GM15510 (cell line): ENCODE data around the gene SMC5.

Source experiments
- POLR2A ChIP-seq: IDR thresholded peaks from 3 replicates; pipeline ENCODE4 v1.6.1; 2011; ENCODE audit warnings: borderline replicate concordance; ENCODE audit not compliant: insufficient read length; ENCODE audit errors: extremely low read depth

The SMC5 gene

GRCh38 chr9:70315389-70315788, 56.6 kb downstream of the SMC5 start:
- no peak for TF ChIP-seq POLR2A

DNA sequence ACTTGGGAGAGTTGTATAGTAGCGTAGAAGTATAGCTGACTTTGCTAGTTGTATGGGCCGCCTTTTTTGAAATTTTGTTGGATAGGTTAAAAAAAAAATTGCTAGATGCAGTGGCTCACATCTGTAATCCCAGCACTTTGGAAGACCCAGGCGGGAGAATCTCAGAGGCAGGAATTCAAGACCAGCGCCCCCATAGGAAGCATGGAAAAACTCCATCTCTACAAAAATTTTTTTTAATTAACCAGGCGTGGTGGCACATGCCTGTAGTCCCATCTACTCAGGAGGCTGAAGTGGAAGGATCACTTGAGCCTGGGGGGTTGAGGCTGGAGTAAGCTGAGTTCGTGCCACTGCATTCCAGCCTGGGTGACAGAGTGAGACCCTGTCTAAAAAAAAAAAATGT, 59.2 kb downstream of the SMC5 start:
- no peak for TF ChIP-seq POLR2A

GRCh38 chr9:70322096-70322495, 63.3 kb downstream of the SMC5 start:
- no peak for TF ChIP-seq POLR2A

DNA sequence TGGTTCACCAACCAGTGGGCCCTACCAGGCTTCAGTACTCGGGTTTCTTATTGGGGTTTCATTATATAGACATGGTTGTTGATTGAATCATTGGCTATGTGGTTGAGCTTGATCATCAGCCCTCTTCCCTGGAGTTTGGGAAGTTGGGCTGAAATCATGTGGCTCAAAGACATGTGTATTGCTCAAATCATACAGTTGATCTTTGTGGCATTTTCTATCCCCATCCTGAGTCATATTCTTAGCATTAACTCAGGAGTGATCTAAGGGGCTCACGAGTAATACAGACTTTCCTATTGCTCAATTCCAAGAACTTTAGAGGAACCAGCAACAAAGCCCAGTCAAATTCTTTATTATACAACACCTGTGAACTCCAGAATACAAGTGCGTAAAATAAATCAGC, 66.2 kb downstream of the SMC5 start:
- no peak for TF ChIP-seq POLR2A

DNA sequence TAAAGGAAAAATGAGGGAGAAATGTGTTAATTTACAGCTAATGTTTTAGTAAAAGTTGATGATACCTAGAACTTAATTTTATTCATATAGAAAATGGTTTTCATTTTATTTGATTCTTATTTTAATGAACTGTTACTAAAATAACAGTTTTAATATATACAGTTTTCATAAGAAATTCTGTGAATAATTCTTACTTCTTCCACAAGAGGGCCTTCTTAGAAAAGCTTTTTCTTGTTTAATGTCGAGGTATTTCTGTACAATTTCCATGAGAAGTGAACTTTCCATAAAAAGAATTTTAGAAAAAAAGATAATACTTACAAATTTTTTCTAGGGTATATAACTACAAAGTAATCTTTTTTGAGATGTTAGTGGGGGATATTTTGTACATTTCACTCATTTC, 81.8 kb downstream of the SMC5 start:
- no peak for TF ChIP-seq POLR2A

DNA sequence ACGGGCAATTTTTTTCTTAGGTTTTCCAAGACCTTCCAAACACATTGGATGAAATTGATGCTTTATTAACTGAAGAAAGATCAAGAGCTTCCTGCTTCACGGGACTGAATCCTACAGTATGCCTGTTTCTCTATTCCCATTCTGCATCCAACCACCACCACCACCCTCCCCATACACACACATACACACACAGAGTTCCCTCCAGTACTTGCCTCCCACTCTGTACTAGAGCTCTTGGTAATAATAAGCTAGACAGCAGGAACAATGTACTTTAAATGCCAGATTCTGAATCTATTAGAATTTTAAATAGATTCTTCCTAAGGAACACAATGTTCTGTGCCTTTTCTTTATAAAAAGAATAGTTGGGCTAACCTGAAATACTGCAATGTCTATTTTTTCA, 88.3 kb downstream of the SMC5 start:
- TF ChIP-seq POLR2A: no peak

DNA sequence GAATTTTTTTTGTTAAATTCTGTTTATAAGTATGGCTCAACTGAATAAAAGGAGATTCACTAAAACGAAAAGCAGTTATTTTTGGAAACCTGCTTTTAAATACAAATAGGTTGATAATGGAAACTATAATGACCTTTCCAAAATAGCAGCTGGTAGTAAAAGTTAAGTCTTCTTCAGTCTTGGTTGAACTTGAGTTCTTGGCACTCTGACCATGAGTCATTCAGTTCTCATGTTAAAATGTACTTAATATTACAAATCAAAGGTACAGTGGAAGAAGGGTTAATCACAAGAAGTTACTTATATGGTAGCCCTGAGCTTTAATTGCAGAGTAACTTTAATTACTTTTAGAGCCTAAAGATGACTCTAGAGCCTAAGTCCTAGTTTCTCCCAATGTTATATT, 93.6 kb downstream of the SMC5 start:
- TF ChIP-seq POLR2A: no peak

- TF ChIP-seq POLR2A: no peak
Measured at GRCh38 chr9:70352802-70353201, 94.0 kb downstream of the SMC5 start.

- TF ChIP-seq POLR2A: no peak
Measured at GRCh38 chr9:70355801-70356200, 97.0 kb downstream of the SMC5 start.

- no peak for TF ChIP-seq POLR2A
Measured at GRCh38 chr9:70362952-70363351, 104.2 kb downstream of the SMC5 start.

- TF ChIP-seq POLR2A: no peak
Measured at GRCh38 chr9:70363760-70364159, 105.0 kb downstream of the SMC5 start.

- TF ChIP-seq POLR2A: no peak
Measured at GRCh38 chr9:70367305-70367930, 108.6 kb downstream of the SMC5 start.

GRCh38 chr9:70374962-70375618, 116.3 kb downstream of the SMC5 start:
- no peak for TF ChIP-seq POLR2A

GRCh38 chr9:70382046-70382708, 123.4 kb downstream of the SMC5 start:
- no peak for TF ChIP-seq POLR2A

GRCh38 chr9:70382709-70383605, 124.2 kb downstream of the SMC5 start:
- no peak for TF ChIP-seq POLR2A
